OCI-LY7 (cell line): Measurements from ENCODE around the gene PLIN5. TPM values are rescaled to one million over a fixed set of nuclear protein-coding genes. Genes with fewer than 3 reads are reported as not detected.

Source experiments
- BruUV-seq: library from RNA; stranded (reverse); fragments of 400-500 nt; replicated peaks from 2 replicates; lab custom pipeline; 2021; lab: Mats Ljungman, UMichigan
- CTCF ChIA-PET: fragments of 300-600 bp; sonication (Branson Sonifier 250); formaldehyde crosslinking; loops from one replicate; lab custom pipeline; 2022; ENCODE audit warnings: antibody characterized with exemption; ENCODE audit not compliant: unreplicated experiment; lab: Charles Lee
- POLR2A ChIA-PET: fragments of 300-600 bp; sonication (Branson Sonifier 250); formaldehyde crosslinking; loops from one replicate; lab custom pipeline; 2022; ENCODE audit warnings: antibody characterized with exemption; lab: Charles Lee
- DNase-seq: peaks from one replicate; pipeline ENCODE4 v3.0.0-alpha.2; 2015; ENCODE audit warnings: low spot score
- H2AFZ ChIP-seq: fragments of 200-600 bp; sonication (generic), shearing (Covaris generic); 2 replicates; pipeline ENCODE4 v1.6.1; 2014; ENCODE audit warnings: mild to moderate bottlenecking, antibody characterized with exemption, low read length, moderate library complexity
- H3K27ac ChIP-seq: fragments of 200-600 bp; sonication (generic); 2 replicates; pipeline ENCODE4 v1.5.1; 2014; ENCODE audit warnings: mixed run types, low read depth, mild to moderate bottlenecking, moderate library complexity, low read length, inconsistent platforms; ENCODE audit not compliant: poor library complexity, severe bottlenecking
- H3K36me3 ChIP-seq: fragments of 200-600 bp; sonication (generic); 2 replicates; pipeline ENCODE4 v1.6.1; 2014; ENCODE audit warnings: mild to moderate bottlenecking, antibody characterized with exemption, low read length, moderate library complexity, mixed read lengths; ENCODE audit not compliant: insufficient read depth
- H3K4me1 ChIP-seq: fragments of 200-600 bp; sonication (generic); 2 replicates; pipeline ENCODE4 v1.5.1; 2014; ENCODE audit warnings: mild to moderate bottlenecking, low read length; ENCODE audit not compliant: insufficient read depth, poor library complexity, severe bottlenecking
- H3K4me2 ChIP-seq: fragments of 200-600 bp; sonication (generic); 2 replicates; pipeline ENCODE4 v1.6.1; 2014; ENCODE audit warnings: mild to moderate bottlenecking, low read length
- H3K4me3 ChIP-seq: fragments of 200-600 bp; sonication (generic); 2 replicates; pipeline ENCODE4 v1.5.1; 2014; ENCODE audit warnings: mild to moderate bottlenecking, low read depth, low read length; ENCODE audit not compliant: poor library complexity, severe bottlenecking
- H3K79me2 ChIP-seq: fragments of 200-600 bp; sonication (generic); 2 replicates; pipeline ENCODE4 v1.6.1; 2016; ENCODE audit warnings: low read depth, mild to moderate bottlenecking, low read length, moderate library complexity, mixed read lengths; ENCODE audit not compliant: insufficient read depth
- H3K9me2 ChIP-seq: fragments of 200-600 bp; sonication (generic); 2 replicates; pipeline ENCODE4 v1.6.1; 2016; ENCODE audit warnings: mild to moderate bottlenecking, low read length, mixed read lengths; ENCODE audit not compliant: insufficient read depth
- H3K9me3 ChIP-seq: fragments of 200-600 bp; sonication (generic); 2 replicates; pipeline ENCODE4 v1.6.1; 2014; ENCODE audit warnings: mild to moderate bottlenecking, mixed run types, low read length, mixed read lengths
- H4K20me1 ChIP-seq: fragments of 200-600 bp; sonication (generic); 2 replicates; pipeline ENCODE4 v1.6.1; 2014; ENCODE audit warnings: mild to moderate bottlenecking, antibody characterized with exemption, low read length, moderate library complexity, mixed read lengths; ENCODE audit not compliant: insufficient read depth
- EZH2phosphoT487 ChIP-seq: fragments of 200-600 bp; sonication (generic); IDR thresholded peaks from 2 replicates; pipeline ENCODE4 v1.6.1; 2018; ENCODE audit warnings: low read depth, borderline replicate concordance, mild to moderate bottlenecking, mixed run types, antibody characterized with exemption, low read length, moderate library complexity, mixed read lengths
- intact Hi-C: fragments of 100-400 bp; cut with micrococcal nuclease; formaldehyde crosslinking; loops from one replicate; pipeline ENCODE4 v1.10.0; 2022; ENCODE audit not compliant: unreplicated experiment
- total RNA-seq, 2 experiments: library from RNA; depleted of rRNA in 1 of 2; stranded (reverse); fragments of >200 nt in 1 of 2; shearing (Covaris generic) in 1 of 2; gene quantifications; 2 replicates each; pipeline ENCODE4 v1.2.3, GENCODE V29; 2014 to 2022
- TF ChIP-seq, protein P1 (sequence below): fragments of 200-600 bp; sonication (generic); conservative IDR thresholded peaks from 2 replicates; pipeline ENCODE4 v1.5.1; 2014; ENCODE audit warnings: mild to moderate bottlenecking, antibody characterized with exemption, low read length, moderate library complexity, mixed read lengths

The PLIN5 gene
- total RNA-seq, 2 experiments from 2014 or later: 0.85 to 1.9 TPM

DNA sequence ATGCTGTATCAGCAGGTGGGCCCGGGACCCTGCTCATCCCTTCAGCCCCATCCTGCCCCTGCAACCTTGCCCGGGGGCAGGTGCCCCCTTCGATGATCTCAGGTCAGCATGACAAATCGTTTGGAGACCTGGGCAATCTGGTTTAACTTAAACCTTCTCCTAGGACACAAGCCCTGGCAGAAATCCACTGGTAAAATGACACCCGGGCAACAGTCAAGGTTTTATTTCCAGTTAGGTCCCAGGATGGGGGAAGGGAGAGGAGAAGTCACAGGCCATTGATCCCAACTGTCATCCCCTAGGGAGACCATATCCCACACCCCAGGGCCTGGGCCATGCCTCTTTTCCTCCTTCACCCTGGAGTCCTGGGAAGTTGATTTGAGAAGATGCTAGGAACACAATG lies 1.8 kb upstream of the PLIN5 start:
- H3K4me2 ChIP-seq: no peak overlapping the region
- intact Hi-C loops: no loop called here

DNA sequence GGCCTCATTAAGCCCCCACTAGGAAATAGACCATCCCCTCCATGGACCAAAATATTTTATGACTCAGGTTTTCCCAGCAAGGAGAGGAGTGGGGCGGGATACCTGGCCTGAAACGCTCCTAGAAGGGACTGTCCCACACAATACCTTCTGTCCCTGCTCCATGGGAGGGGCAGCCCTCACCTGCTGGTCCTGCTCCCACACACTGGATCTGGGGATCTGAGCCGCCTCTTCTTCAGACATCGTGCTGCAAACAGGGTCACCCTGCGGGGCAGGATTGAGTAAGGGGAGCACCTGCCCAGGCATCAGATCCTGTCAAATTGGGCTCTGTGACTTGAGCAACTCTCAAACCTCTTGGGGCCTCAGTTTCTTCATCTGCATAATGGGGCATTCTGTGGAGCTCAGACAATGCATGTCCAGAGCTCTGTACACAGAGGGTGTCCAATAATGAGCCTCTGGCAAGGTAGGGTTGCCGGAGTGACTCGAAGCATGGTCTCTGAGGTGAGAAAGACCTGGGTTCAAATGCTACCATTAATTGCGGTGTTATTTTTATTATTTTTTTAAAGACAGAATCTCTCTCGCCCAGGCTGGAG lies 1.1 kb downstream of the PLIN5 start:
- Histone ChIP-seq H3K79me2 (no peaks in the 10 kb centered on the region), H2AFZ (no peak overlapping the region), H3K4me1 (peaks cover 14% of the 10 kb centered on the region), H3K4me2 (no peak overlapping the region), H3K4me3 (no peak overlapping the region), H4K20me1 (no peaks in the 10 kb centered on the region), H3K27ac (no peak overlapping the region), H3K36me3 (no peaks in the 10 kb centered on the region), H3K9me3 (no peaks in the 10 kb centered on the region), H3K9me2 (no peaks in the 10 kb centered on the region)
- ChIA-PET CTCF (no interaction called here), POLR2A (interaction anchor here (0.6 to 1.5 kb wide), 2 partner anchors 10 to 285 kb away, joined by 3 read pairs; no protein-coding TSS in a partner anchor)
- BruUV-seq: no TSS peak
- intact Hi-C loops: no loop called here
- no peak for TF ChIP-seq EZH2phosphoT487
- TF ChIP-seq, protein P1, sequence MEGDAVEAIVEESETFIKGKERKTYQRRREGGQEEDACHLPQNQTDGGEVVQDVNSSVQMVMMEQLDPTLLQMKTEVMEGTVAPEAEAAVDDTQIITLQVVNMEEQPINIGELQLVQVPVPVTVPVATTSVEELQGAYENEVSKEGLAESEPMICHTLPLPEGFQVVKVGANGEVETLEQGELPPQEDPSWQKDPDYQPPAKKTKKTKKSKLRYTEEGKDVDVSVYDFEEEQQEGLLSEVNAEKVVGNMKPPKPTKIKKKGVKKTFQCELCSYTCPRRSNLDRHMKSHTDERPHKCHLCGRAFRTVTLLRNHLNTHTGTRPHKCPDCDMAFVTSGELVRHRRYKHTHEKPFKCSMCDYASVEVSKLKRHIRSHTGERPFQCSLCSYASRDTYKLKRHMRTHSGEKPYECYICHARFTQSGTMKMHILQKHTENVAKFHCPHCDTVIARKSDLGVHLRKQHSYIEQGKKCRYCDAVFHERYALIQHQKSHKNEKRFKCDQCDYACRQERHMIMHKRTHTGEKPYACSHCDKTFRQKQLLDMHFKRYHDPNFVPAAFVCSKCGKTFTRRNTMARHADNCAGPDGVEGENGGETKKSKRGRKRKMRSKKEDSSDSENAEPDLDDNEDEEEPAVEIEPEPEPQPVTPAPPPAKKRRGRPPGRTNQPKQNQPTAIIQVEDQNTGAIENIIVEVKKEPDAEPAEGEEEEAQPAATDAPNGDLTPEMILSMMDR: no peak
- DNase-seq: no peak

More for the DNA sequence above, 1.8 kb upstream of the PLIN5 start:
- ChIA-PET CTCF (no interaction called here), POLR2A (interaction anchor here (0.6 kb wide), 1 partner anchor 215 kb away, joined by 3 read pairs; no protein-coding TSS in a partner anchor)
- no TSS peak for BruUV-seq
- Histone ChIP-seq H3K4me3 (no peak overlapping the region), H3K79me2 (no peaks in the 10 kb centered on the region), H3K4me1 (peaks cover 23% of the 10 kb centered on the region), H3K27ac (no peak overlapping the region), H3K36me3 (no peaks in the 10 kb centered on the region), H3K9me2 (no peaks in the 10 kb centered on the region), H3K9me3 (peaks cover 4% of the 10 kb centered on the region; the same call in 1 of the 2 replicates), H4K20me1 (no peaks in the 10 kb centered on the region), H2AFZ (no peak overlapping the region)
- no peak for DNase-seq
- TF ChIP-seq, protein P1: no peak
- TF ChIP-seq EZH2phosphoT487: no peak

DNA sequence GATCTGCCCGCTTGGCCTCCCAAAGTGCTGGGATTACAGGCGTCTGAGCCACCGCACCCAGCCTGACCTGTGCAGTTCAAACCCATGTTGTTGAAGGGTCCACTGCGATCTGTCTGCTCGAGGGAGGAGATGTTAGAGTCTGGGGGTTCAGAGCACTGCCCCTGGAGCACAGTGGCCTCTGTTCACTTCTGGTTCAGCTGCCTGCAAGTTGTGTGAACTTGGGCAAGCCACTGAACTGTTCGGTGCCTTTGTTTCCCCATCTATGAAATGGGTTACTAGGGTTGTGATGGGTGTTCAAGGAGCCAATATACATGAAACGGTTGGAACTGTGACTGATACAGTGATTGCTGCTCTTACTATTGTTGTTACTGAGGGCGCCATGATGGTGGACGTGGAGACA lies 1.7 kb downstream of the PLIN5 start:
- Histone ChIP-seq H2AFZ (no peak overlapping the region), H4K20me1 (no peaks in the 10 kb centered on the region), H3K9me2 (no peaks in the 10 kb centered on the region), H3K79me2 (no peaks in the 10 kb centered on the region), H3K4me2 (no peak overlapping the region), H3K4me1 (peaks cover 14% of the 10 kb centered on the region), H3K9me3 (no peaks in the 10 kb centered on the region), H3K36me3 (no peaks in the 10 kb centered on the region), H3K4me3 (no peak overlapping the region), H3K27ac (no peak overlapping the region)
- no peak for DNase-seq
- no peak for TF ChIP-seq EZH2phosphoT487
- TF ChIP-seq, protein P1: no peak
- intact Hi-C loops: no loop called here
- ChIA-PET POLR2A (no interaction called here), CTCF (no interaction called here)
- no TSS peak for BruUV-seq
